Gastroesophageal sphincter (tissue), 4 donors: ENCODE results near the gene THSD1. TPM values are rescaled to one million over a fixed set of nuclear protein-coding genes. Genes with fewer than 3 reads are reported as not detected.

ENCODE experiments used
- ATAC-seq: fragments of 150-250 bp; one replicate; pipeline ENCODE4 v1.9.1; 2016; ENCODE audit warnings: mild to moderate bottlenecking, moderate library complexity
- H3K27ac ChIP-seq, 4 donors: fragments of 200-600 bp; sonication (generic) in 3 of 4; 1 replicate in 3 of 4; 2 replicates in 1 of 4; pipeline ENCODE4 v1.5.1; 2016 to 2019
- H3K27me3 ChIP-seq: fragments of 200-600 bp; sonication (generic); one replicate; pipeline ENCODE4 v1.5.1; 2019
- H3K36me3 ChIP-seq, 2 donors: fragments of 200-600 bp; sonication (generic); one replicate each; pipeline ENCODE4 v1.5.1; 2019; ENCODE audit warnings: control low read depth in 1 of 2
- H3K4me1 ChIP-seq, 3 donors: fragments of 200-600 bp; sonication (generic); 1 replicate in 2 of 3; 2 replicates in 1 of 3; pipeline ENCODE4 v1.5.1; 2016 to 2019; ENCODE audit warnings: control low read depth in 2 of 3
- H3K4me3 ChIP-seq, 2 donors: fragments of 200-600 bp; sonication (generic); one replicate each; pipeline ENCODE4 v1.5.1; 2019; ENCODE audit warnings: mild to moderate bottlenecking in 1 of 2, moderate library complexity in 1 of 2
- H3K9me3 ChIP-seq, 3 donors: fragments of 200-600 bp; sonication (generic); one replicate each; pipeline ENCODE4 v1.5.1; 2017 to 2019; ENCODE audit warnings: control low read depth in 2 of 3
- CTCF ChIP-seq, 4 experiments: fragments of 200-600 bp in 2 of 4; fragments of 450-650 bp in 2 of 4; sonication (generic) in 1 of 4; IDR thresholded peaks; one replicate each; pipeline ENCODE4 v1.5.1; 2017 to 2019; ENCODE audit warnings: antibody characterized with exemption in 4 of 4, mild to moderate bottlenecking in 2 of 4, moderate library complexity in 2 of 4
- EP300 ChIP-seq: sonication (generic); formaldehyde crosslinking; IDR thresholded peaks from one replicate; pipeline ENCODE4 v1.6.1; 2017; ENCODE audit warnings: antibody characterized with exemption, mild to moderate bottlenecking
- POLR2A ChIP-seq, 2 donors: fragments of 450-650 bp; IDR thresholded peaks; one replicate each; pipeline ENCODE4 v1.6.1; 2017; ENCODE audit warnings: antibody characterized with exemption in 2 of 2, mild to moderate bottlenecking in 2 of 2, moderate library complexity in 1 of 2
- POLR2AphosphoS5 ChIP-seq: sonication (generic); formaldehyde crosslinking; IDR thresholded peaks from one replicate; pipeline ENCODE4 v1.6.1; 2017; ENCODE audit warnings: antibody characterized with exemption
- WGBS, 2 donors: methylation state at CpG; one replicate each; pipeline ENCODE4 v1.1.5; 2018; ENCODE audit warnings: low coverage in 1 of 2; 5-methylcytosine and 5-hydroxymethylcytosine counted together
- total RNA-seq, 4 donors: library from RNA; depleted of rRNA; stranded (reverse); fragments of >200 nt; gene quantifications; one replicate each; pipeline ENCODE4 v1.1.0, GENCODE V29; 2016

Gene THSD1
- total RNA-seq, 4 donors from 2014 or later = 3.9 to 8.9 (median 6.2) TPM

- no peaks in the 10 kb centered on the region for H3K36me3 ChIP-seq
- no peaks in the 10 kb centered on the region for H3K9me3 ChIP-seq
- TF ChIP-seq EP300 (no peak), POLR2AphosphoS5 (no peak), CTCF (IDR thresholded peaks at IDR 0.05) (no peak), POLR2A (IDR thresholded peaks at IDR 0.05) (no peak)
- no peaks in the 10 kb centered on the region for H3K4me1 ChIP-seq
- no peak overlapping the region for H3K27ac ChIP-seq
- no peaks in the 10 kb centered on the region for H3K27me3 ChIP-seq
- no peak for ATAC-seq
- no peak overlapping the region for H3K4me3 ChIP-seq
Observed at GRCh38 chr13:52387721-52388120, 18.3 kb downstream of the THSD1 start.

- no peak overlapping the region for H3K4me3 ChIP-seq
- WGBS, 2 donors = 69 to 82% methylated on average over 3 to 4 of the region's 4 CpGs
- no peaks in the 10 kb centered on the region for H3K4me1 ChIP-seq
- TF ChIP-seq CTCF (IDR thresholded peaks at IDR 0.05) = no peak
- TF ChIP-seq POLR2A (IDR thresholded peaks at IDR 0.05) = no peak
- TF ChIP-seq POLR2AphosphoS5 = no peak
- no peak for TF ChIP-seq EP300
- no peaks in the 10 kb centered on the region for H3K27me3 ChIP-seq
- H3K9me3 ChIP-seq = no peaks in the 10 kb centered on the region
- no peak overlapping the region for H3K27ac ChIP-seq
- no peak for ATAC-seq
- H3K36me3 ChIP-seq = no peaks in the 10 kb centered on the region
Observed at GRCh38 chr13:52385870-52386269, 20.1 kb downstream of the THSD1 start.

GRCh38 chr13:52383366-52383765, 22.6 kb downstream of the THSD1 start:
- no peak overlapping the region for H3K4me3 ChIP-seq
- no peaks in the 10 kb centered on the region for H3K9me3 ChIP-seq
- H3K36me3 ChIP-seq = peaks cover 0 to 2% of the 10 kb centered on the region in 2 donors
- H3K27me3 ChIP-seq = no peaks in the 10 kb centered on the region
- no peak overlapping the region for H3K27ac ChIP-seq
- no peaks in the 10 kb centered on the region for H3K4me1 ChIP-seq
- TF ChIP-seq POLR2A (IDR thresholded peaks at IDR 0.05) = no peak
- no peak for TF ChIP-seq CTCF (IDR thresholded peaks at IDR 0.05)
- TF ChIP-seq POLR2AphosphoS5 = no peak
- no peak for TF ChIP-seq EP300
- ATAC-seq = no peak
- 50% methylated on average over 1 of the region's 1 CpG; no CpG with 5 or more reads in 1 of the 2 donors for WGBS, 2 donors

GRCh38 chr13:52378312-52378711, 27.7 kb downstream of the THSD1 start:
- no peak for ATAC-seq
- H3K4me1 ChIP-seq = no peaks in the 10 kb centered on the region
- peaks cover 0 to 12% of the 10 kb centered on the region in 2 donors for H3K36me3 ChIP-seq
- 83 to 100% methylated on average over 4 to 7 of the region's 22 CpGs for WGBS, 2 donors
- H3K4me3 ChIP-seq = no peak overlapping the region
- H3K27ac ChIP-seq = no peak overlapping the region
- no peaks in the 10 kb centered on the region for H3K9me3 ChIP-seq
- no peaks in the 10 kb centered on the region for H3K27me3 ChIP-seq
- TF ChIP-seq POLR2A (IDR thresholded peaks at IDR 0.05) = no peak
- no peak for TF ChIP-seq POLR2AphosphoS5
- no peak for TF ChIP-seq CTCF (IDR thresholded peaks at IDR 0.05)
- TF ChIP-seq EP300 = no peak

- ATAC-seq = no peak
Observed at GRCh38 chr13:52377898-52378297, 28.1 kb downstream of the THSD1 start.

More at GRCh38 chr13:52377898-52378297, 28.1 kb downstream of the THSD1 start:
- 92% methylated on average over 9 of the region's 21 CpGs; no CpG with 5 or more reads in 1 of the 2 donors for WGBS, 2 donors
- no peaks in the 10 kb centered on the region for H3K9me3 ChIP-seq
- H3K4me3 ChIP-seq = no peak overlapping the region
- H3K27ac ChIP-seq = no peak overlapping the region
- no peaks in the 10 kb centered on the region for H3K27me3 ChIP-seq
- H3K4me1 ChIP-seq = no peaks in the 10 kb centered on the region
- TF ChIP-seq EP300 (no peak), CTCF (IDR thresholded peaks at IDR 0.05) (no peak)
- H3K36me3 ChIP-seq = peaks cover 0 to 12% of the 10 kb centered on the region in 2 donors
